Measurements from ENCODE around the gene WWC2. TPM values are rescaled to one million over a fixed set of nuclear protein-coding genes. Genes with fewer than 3 reads are reported as not detected.

WWC2 gene
- polyA plus RNA-seq, 1 experiment, result 32.0 TPM

DNA sequence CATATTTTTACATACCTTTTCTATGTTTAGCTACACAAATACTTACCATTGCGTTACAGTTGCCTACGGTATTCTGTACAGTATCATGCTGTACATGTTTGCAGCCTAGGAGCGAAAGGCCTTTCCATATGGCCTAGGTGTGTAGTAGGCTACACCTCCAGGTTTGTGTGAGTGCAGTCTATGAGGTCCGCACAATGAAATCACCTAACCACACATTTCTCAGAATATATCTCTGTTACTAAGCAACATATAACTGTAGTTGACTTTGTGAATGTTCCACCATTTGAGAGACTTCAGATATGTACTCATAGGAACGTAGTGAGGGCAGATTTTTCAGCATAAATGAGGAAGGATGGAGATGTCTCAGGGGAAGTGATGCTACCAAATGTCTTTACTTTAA lies 62.6 kb downstream of the WWC2 start:
- DNase-seq (ENCODE audit: low read depth), result no peak
- Histone ChIP-seq H3K4me3 (ENCODE audit: low read depth, low read length) (no peak overlapping the region), H3K27me3 (ENCODE audit: control insufficient read depth, insufficient read depth, low read length) (no peaks in the 10 kb centered on the region), H3K36me3 (ENCODE audit: control insufficient read depth, insufficient read depth, low read length) (no peaks in the 10 kb centered on the region)
- ChIA-PET POLR2A (no interaction called here), CTCF (interaction anchor here (1.2 to 1.6 kb wide), 2 partner anchors 46 to 89 kb away, joined by 3 to 4 read pairs; no protein-coding TSS in a partner anchor)
- TF ChIP-seq, protein P1, sequence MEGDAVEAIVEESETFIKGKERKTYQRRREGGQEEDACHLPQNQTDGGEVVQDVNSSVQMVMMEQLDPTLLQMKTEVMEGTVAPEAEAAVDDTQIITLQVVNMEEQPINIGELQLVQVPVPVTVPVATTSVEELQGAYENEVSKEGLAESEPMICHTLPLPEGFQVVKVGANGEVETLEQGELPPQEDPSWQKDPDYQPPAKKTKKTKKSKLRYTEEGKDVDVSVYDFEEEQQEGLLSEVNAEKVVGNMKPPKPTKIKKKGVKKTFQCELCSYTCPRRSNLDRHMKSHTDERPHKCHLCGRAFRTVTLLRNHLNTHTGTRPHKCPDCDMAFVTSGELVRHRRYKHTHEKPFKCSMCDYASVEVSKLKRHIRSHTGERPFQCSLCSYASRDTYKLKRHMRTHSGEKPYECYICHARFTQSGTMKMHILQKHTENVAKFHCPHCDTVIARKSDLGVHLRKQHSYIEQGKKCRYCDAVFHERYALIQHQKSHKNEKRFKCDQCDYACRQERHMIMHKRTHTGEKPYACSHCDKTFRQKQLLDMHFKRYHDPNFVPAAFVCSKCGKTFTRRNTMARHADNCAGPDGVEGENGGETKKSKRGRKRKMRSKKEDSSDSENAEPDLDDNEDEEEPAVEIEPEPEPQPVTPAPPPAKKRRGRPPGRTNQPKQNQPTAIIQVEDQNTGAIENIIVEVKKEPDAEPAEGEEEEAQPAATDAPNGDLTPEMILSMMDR (IDR thresholded peaks at IDR 0.05; ENCODE audit: insufficient read depth, low read depth, low read length), result no peak

DNA sequence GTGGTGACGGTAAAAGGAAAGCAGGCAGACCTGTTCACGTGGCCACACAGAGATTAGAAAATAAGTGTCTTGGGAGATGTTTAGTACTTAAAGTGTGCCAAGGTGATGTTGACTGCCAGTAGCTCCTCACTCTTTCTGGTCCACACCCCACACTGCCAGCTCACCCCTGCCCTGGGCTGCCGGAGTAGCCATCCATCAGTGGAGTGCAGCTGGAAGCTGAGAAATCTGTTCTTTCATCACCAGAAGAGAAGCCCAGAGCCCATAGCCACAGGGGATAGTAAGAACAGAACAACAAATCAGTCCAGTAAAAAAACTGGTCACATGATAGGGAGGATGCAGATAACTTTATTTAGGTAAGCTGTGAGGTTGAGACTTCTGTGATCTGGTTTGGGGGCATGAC lies 64.1 kb downstream of the WWC2 start:
- TF ChIP-seq, protein P1 (IDR thresholded peaks at IDR 0.05; ENCODE audit: insufficient read depth, low read depth, low read length), result no peak
- CTCF ChIA-PET, result interaction anchor here (0.6 to 1.6 kb wide), 3 partner anchors 16 to 88 kb away, joined by 3 to 4 read pairs (median 4); no protein-coding TSS in a partner anchor
- POLR2A ChIA-PET, result no interaction called here
- DNase-seq (ENCODE audit: low read depth), result no peak
- Histone ChIP-seq H3K27me3 (ENCODE audit: control insufficient read depth, insufficient read depth, low read length) (no peaks in the 10 kb centered on the region), H3K4me3 (ENCODE audit: low read depth, low read length) (no peak overlapping the region), H3K36me3 (ENCODE audit: control insufficient read depth, insufficient read depth, low read length) (no peaks in the 10 kb centered on the region)

DNA sequence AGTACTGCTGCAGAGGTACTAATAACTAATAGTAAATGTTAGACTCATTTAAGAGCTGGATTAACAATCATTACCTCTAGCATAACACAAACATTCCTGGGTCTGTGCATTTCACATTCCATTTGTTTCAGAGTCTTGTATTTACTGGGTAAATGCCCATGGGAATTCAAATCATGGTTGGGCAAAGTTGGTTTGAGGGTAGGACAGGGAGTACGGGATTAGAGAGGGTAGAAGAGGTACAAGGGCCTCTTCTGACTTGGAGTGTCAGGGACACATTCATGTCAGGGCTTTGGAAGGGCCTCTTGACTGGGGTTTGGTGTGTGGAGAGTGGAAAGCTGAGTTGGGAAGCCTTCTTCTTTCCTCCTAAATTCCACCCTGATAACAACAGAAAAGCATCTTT lies 65.9 kb downstream of the WWC2 start:
- no peaks in the 10 kb centered on the region for H3K27me3 ChIP-seq (ENCODE audit: control insufficient read depth, insufficient read depth, low read length)
- TF ChIP-seq, protein P1 (IDR thresholded peaks at IDR 0.05; ENCODE audit: insufficient read depth, low read depth, low read length), result no peak
- CTCF ChIA-PET, result no interaction called here
- no peak for DNase-seq (ENCODE audit: low read depth)
- H3K36me3 ChIP-seq (ENCODE audit: control insufficient read depth, insufficient read depth, low read length), result no peaks in the 10 kb centered on the region
- POLR2A ChIA-PET, result interaction anchor here (0.5 kb wide), 1 partner anchor 21 kb away, joined by 4 read pairs; no protein-coding TSS in a partner anchor
- no peak overlapping the region for H3K4me3 ChIP-seq (ENCODE audit: low read depth, low read length)

DNA sequence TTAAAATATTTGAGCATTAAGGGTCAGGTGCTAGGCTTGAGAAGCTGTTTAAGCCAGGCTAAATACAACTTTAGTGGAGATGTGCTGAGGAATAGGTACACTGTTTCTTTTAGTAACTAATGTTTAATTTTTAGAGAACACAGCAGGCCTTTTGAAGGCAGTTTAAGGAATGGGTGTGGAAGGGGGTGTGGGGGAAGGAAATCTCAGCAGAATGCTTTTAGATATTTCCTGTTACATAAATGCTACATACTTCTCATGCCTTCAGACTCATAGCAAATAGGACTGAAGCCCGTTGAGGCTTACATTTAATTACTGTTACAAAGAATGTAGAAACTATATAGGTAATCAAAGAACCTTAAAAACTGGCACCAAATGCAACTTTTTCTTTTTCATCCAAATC lies 66.3 kb downstream of the WWC2 start:
- ChIA-PET POLR2A (interaction anchor here (0.5 kb wide), 1 partner anchor 21 kb away, joined by 4 read pairs; no protein-coding TSS in a partner anchor), CTCF (no interaction called here)
- no peak for DNase-seq (ENCODE audit: low read depth)
- TF ChIP-seq, protein P1 (IDR thresholded peaks at IDR 0.05; ENCODE audit: insufficient read depth, low read depth, low read length), result no peak
- no peaks in the 10 kb centered on the region for H3K27me3 ChIP-seq (ENCODE audit: control insufficient read depth, insufficient read depth, low read length)
- H3K36me3 ChIP-seq (ENCODE audit: control insufficient read depth, insufficient read depth, low read length), result no peaks in the 10 kb centered on the region
- no peak overlapping the region for H3K4me3 ChIP-seq (ENCODE audit: low read depth, low read length)

DNA sequence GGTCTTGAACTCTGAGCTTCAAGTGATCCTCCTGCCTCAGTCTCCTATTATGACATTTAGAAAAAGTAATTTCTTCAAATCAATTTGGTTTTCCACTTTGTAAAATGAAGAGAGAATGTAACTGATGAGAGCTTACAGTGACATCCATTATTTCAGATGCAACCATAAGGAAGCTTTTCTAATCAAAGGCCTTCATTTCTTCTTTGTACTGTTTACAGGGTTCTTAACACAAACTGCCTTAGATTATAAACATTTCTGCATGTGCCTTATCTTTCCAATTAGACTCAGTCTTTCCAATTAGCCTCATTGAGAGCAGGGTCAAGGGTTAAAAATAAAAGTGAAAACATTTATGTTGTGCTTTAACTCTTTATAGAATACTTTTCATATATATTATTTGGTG lies 71.8 kb downstream of the WWC2 start:
- CTCF ChIA-PET, result interaction anchor here (0.6 to 1.2 kb wide), 2 partner anchors 18 to 237 kb away, joined by 3 read pairs; no protein-coding TSS in a partner anchor
- no peaks in the 10 kb centered on the region for H3K27me3 ChIP-seq (ENCODE audit: control insufficient read depth, insufficient read depth, low read length)
- H3K36me3 ChIP-seq (ENCODE audit: control insufficient read depth, insufficient read depth, low read length), result no peaks in the 10 kb centered on the region
- no peak for DNase-seq (ENCODE audit: low read depth)
- POLR2A ChIA-PET, result interaction anchor here (0.6 kb wide), 1 partner anchor 72 kb away, joined by 3 read pairs; the partner anchor contains the start of gene WWC2
- TF ChIP-seq, protein P1 (IDR thresholded peaks at IDR 0.05; ENCODE audit: insufficient read depth, low read depth, low read length), result no peak
- H3K4me3 ChIP-seq (ENCODE audit: low read depth, low read length), result no peak overlapping the region

All from BJ (cell line).